ENCODE measurements around the gene RPN2. TPM values are rescaled to one million over a fixed set of nuclear protein-coding genes. Genes with fewer than 3 reads are reported as not detected.

The RPN2 gene
- total RNA-seq, 1 experiment from 2014 or later = 234 TPM

- H3K14ac ChIP-seq (ENCODE audit: insufficient read depth, low read length) = no peak overlapping the region
- TF ChIP-seq CTCF (conservative IDR thresholded peaks at IDR 0.05) = no peak
- no peak overlapping the region for H3T11ph ChIP-seq (ENCODE audit: low read length)
- H2BK15ac ChIP-seq (ENCODE audit: low read depth, low read length) = no peak overlapping the region
- no peak overlapping the region for H3K56ac ChIP-seq (ENCODE audit: insufficient read length, low read depth, low read length)
- no peaks in the 10 kb centered on the region for H3K4me1 ChIP-seq (ENCODE audit: insufficient read depth, low read length)
- no peak overlapping the region for H4K5ac ChIP-seq (ENCODE audit: insufficient read length, low read depth, low read length)
- no peak overlapping the region for H2BK20ac ChIP-seq (ENCODE audit: low read depth, low read length, poor library complexity, severe bottlenecking)
- H2BK5ac ChIP-seq (ENCODE audit: insufficient read length, low read length) = no peak overlapping the region
- peaks cover 49 to 53% of the 10 kb centered on the region in 2 experiments for H3K4me1 Mint-ChIP-seq
- H4K20me1 ChIP-seq (ENCODE audit: control insufficient read depth, insufficient read depth, insufficient read length) = no peaks in the 10 kb centered on the region
- no peak overlapping the region for H3K27ac Mint-ChIP-seq
- H3K9me3 ChIP-seq (ENCODE audit: control insufficient read depth, low read depth, low read length) = no peaks in the 10 kb centered on the region
- H2BK120ac ChIP-seq (ENCODE audit: low read depth, low read length, poor library complexity, severe bottlenecking) = no peak overlapping the region
- no peaks in the 10 kb centered on the region for H3K27me3 ChIP-seq (ENCODE audit: insufficient read depth, low read length)
- H3K18ac ChIP-seq (ENCODE audit: insufficient read length, low read depth, low read length) = no peak overlapping the region
- no peaks in the 10 kb centered on the region for H3K79me2 ChIP-seq (ENCODE audit: insufficient read depth, low read length)
- no peak overlapping the region for H2BK12ac ChIP-seq (ENCODE audit: insufficient read length, low read depth, low read length)
- H4K8ac ChIP-seq (replicated peaks; ENCODE audit: insufficient read length, low read depth, low read length) = no peak overlapping the region
- WGBS (ENCODE audit: extremely low coverage, insufficient read length, low lambda C conversion rate) = no CpG with 5 or more reads among the region's 6 CpGs
- H3K9me3 Mint-ChIP-seq = no peaks in the 10 kb centered on the region
- no peak overlapping the region for H3K27ac ChIP-seq (ENCODE audit: insufficient read length, low read depth, low read length)
- no peak overlapping the region for H4K91ac ChIP-seq (ENCODE audit: insufficient read length, low read depth, low read length)
- H2AK5ac ChIP-seq (ENCODE audit: insufficient read length, low read length) = no peak overlapping the region
- no peak overlapping the region for H3K23ac ChIP-seq (ENCODE audit: insufficient read length, low read depth, low read length)
- no peak overlapping the region for H3K4ac ChIP-seq (ENCODE audit: low read depth, low read length)
- H3K4me3 Mint-ChIP-seq = no peak overlapping the region
- H3K23me2 ChIP-seq (ENCODE audit: insufficient read length, low read depth, low read length, poor library complexity, severe bottlenecking) = no peaks in the 10 kb centered on the region
- H3K9ac ChIP-seq (ENCODE audit: extremely low read depth, insufficient read length, low read length) = no peak overlapping the region
- H3K36me3 Mint-ChIP-seq (ENCODE audit: insufficient read depth in 1 of 3, low read depth in 3 of 3) = no peaks in the 10 kb centered on the region
- no peaks in the 10 kb centered on the region for H3K79me1 ChIP-seq (ENCODE audit: insufficient read depth, low read depth, low read length, poor library complexity, severe bottlenecking)
- no peak overlapping the region for H3K4me2 ChIP-seq (ENCODE audit: insufficient read depth, insufficient read length, low read length)
- DNase-seq = no peak
- H2AFZ ChIP-seq (ENCODE audit: low read length) = no peak overlapping the region
- no peaks in the 10 kb centered on the region for H3K27me3 Mint-ChIP-seq (ENCODE audit: low read depth)
These were observed 84.6 kb downstream of the RPN2 start for GRCh38 chr20:37263686-37264085.
